PFSK-1 (cell line): ENCODE data around the gene PMPCA.

Experiments used
- FOXP2 ChIP-seq: optimal IDR thresholded peaks from 2 replicates; pipeline ENCODE3; 2011; ENCODE audit warnings: borderline replicate concordance, control low read depth, inconsistent platforms; ENCODE audit not compliant: insufficient read depth; ENCODE audit errors: extremely low read length, extremely low read depth
- POLR2AphosphoS5 ChIP-seq: IDR thresholded peaks from 2 replicates; pipeline ENCODE4 v1.6.1; 2012; ENCODE audit warnings: low read depth, mild to moderate bottlenecking, control low read depth, low read length, moderate library complexity
- REST ChIP-seq, 2 experiments: IDR thresholded peaks; 2 replicates each; pipeline versions ENCODE4 v1.6.1 to v1.8.0; 2011 to 2012; ENCODE audit warnings: low read depth in 2 of 2, low read length in 2 of 2, control low read depth in 1 of 2, inconsistent platforms in 1 of 2, mild to moderate bottlenecking in 1 of 2, moderate library complexity in 1 of 2; ENCODE audit not compliant: insufficient read depth in 1 of 2
- SIN3A ChIP-seq: IDR thresholded peaks from 2 replicates; pipeline ENCODE4 v1.6.1; 2012; ENCODE audit warnings: mild to moderate bottlenecking, low read length, moderate library complexity, borderline replicate concordance; ENCODE audit not compliant: insufficient read depth
- TAF1 ChIP-seq: IDR thresholded peaks from 2 replicates; pipeline ENCODE4 v1.6.1; 2012; ENCODE audit warnings: low read length, control low read depth, borderline replicate concordance; ENCODE audit not compliant: insufficient read depth

PMPCA gene

GRCh38 chr9:136370687-136371532 lies 39.5 kb upstream of the PMPCA start:
- TF ChIP-seq POLR2AphosphoS5: no peak
- TF ChIP-seq TAF1: no peak
- no peak for TF ChIP-seq FOXP2
- no peak for TF ChIP-seq REST (IDR thresholded peaks at IDR 0.05; ENCODE audit: insufficient read depth in 1 of 2, low read depth in 2 of 2, low read length in 2 of 2)
- no peak for TF ChIP-seq SIN3A

GRCh38 chr9:136371533-136371880 lies 39.0 kb upstream of the PMPCA start:
- TF ChIP-seq REST (IDR thresholded peaks at IDR 0.05; ENCODE audit: insufficient read depth in 1 of 2, low read depth in 2 of 2, low read length in 2 of 2): no peak
- no peak for TF ChIP-seq FOXP2
- TF ChIP-seq SIN3A: no peak
- TF ChIP-seq POLR2AphosphoS5: no peak
- TF ChIP-seq TAF1: no peak

GRCh38 chr9:136372006-136372405 lies 38.5 kb upstream of the PMPCA start:
- no peak for TF ChIP-seq REST (IDR thresholded peaks at IDR 0.05; ENCODE audit: insufficient read depth in 1 of 2, low read depth in 2 of 2, low read length in 2 of 2)
- no peak for TF ChIP-seq SIN3A
- TF ChIP-seq FOXP2: no peak
- TF ChIP-seq POLR2AphosphoS5: no peak
- no peak for TF ChIP-seq TAF1

GRCh38 chr9:136372561-136373299 lies 37.7 kb upstream of the PMPCA start:
- TF ChIP-seq TAF1 (no peak), POLR2AphosphoS5 (no peak), SIN3A (no peak), REST (IDR thresholded peaks at IDR 0.05; ENCODE audit: insufficient read depth in 1 of 2, low read depth in 2 of 2, low read length in 2 of 2) (no peak), FOXP2 (no peak)
